Endodermal cell (in vitro differentiated cells): Measurements from ENCODE around the gene EPN2. TPM values are rescaled to one million over a fixed set of nuclear protein-coding genes. Genes with fewer than 3 reads are reported as not detected.

ENCODE experiments used
- DNase-seq: peaks from one replicate; pipeline ENCODE4 v3.0.0-alpha.2; 2017
- H3K27ac ChIP-seq: 2 replicates; pipeline ENCODE4 v1.5.1; 2013; ENCODE audit warnings: mild to moderate bottlenecking, low read depth, low read length, moderate library complexity
- H3K27me3 ChIP-seq: 2 replicates; pipeline ENCODE4 v1.6.1; 2013; ENCODE audit warnings: mild to moderate bottlenecking, low read length, moderate library complexity; ENCODE audit not compliant: insufficient read depth, control insufficient read depth, poor library complexity, severe bottlenecking
- H3K36me3 ChIP-seq: 2 replicates; pipeline ENCODE4 v1.7.0; 2013; ENCODE audit warnings: mild to moderate bottlenecking, low read length, moderate library complexity; ENCODE audit not compliant: control insufficient read depth, insufficient read depth
- H3K4me1 ChIP-seq: one replicate; pipeline ENCODE4 v1.7.0; 2013; ENCODE audit warnings: low read length; ENCODE audit not compliant: control insufficient read depth, insufficient read depth
- H3K4me3 ChIP-seq: 2 replicates; pipeline ENCODE4 v1.5.1; 2013; ENCODE audit warnings: mild to moderate bottlenecking, low read length, moderate library complexity
- H3K9ac ChIP-seq: 2 replicates; pipeline ENCODE4 v1.6.1; 2013; ENCODE audit warnings: mild to moderate bottlenecking, low read length, moderate library complexity; ENCODE audit not compliant: poor library complexity, severe bottlenecking; ENCODE audit errors: extremely low read depth
- H3K9me3 ChIP-seq: 2 replicates; pipeline ENCODE4 v1.6.1; 2013; ENCODE audit warnings: mild to moderate bottlenecking, low read length, moderate library complexity; ENCODE audit not compliant: control insufficient read depth
- H3K27ac Mint-ChIP-seq: 2 replicates; pipeline ENCODE4 v1.8.0; 2020; ENCODE audit warnings: mixed read lengths
- H3K27me3 Mint-ChIP-seq: 2 replicates; pipeline ENCODE4 v1.8.0; 2021; ENCODE audit warnings: mild to moderate bottlenecking, mixed read lengths; ENCODE audit not compliant: insufficient read depth
- H3K36me3 Mint-ChIP-seq: 2 replicates; pipeline ENCODE4 v1.8.0; 2020; ENCODE audit warnings: low read depth, mixed read lengths
- H3K4me1 Mint-ChIP-seq: 2 replicates; pipeline ENCODE4 v1.8.0; 2020; ENCODE audit warnings: mixed read lengths
- H3K4me3 Mint-ChIP-seq: 2 replicates; pipeline ENCODE4 v1.8.0; 2020; ENCODE audit warnings: mild to moderate bottlenecking, moderate library complexity, mixed read lengths
- H3K9me3 Mint-ChIP-seq: 2 replicates; pipeline ENCODE4 v1.8.0; 2020; ENCODE audit warnings: mild to moderate bottlenecking, mixed read lengths
- WGBS, 2 experiments: methylation state at CpG; one replicate each; pipeline versions ENCODE4 v1.1.5 to v1.1.7; 2013; ENCODE audit warnings: missing lambda C conversion rate in 2 of 2, mixed read lengths in 1 of 2; ENCODE audit not compliant: insufficient coverage in 1 of 2, insufficient read length in 1 of 2; 5-methylcytosine and 5-hydroxymethylcytosine counted together
- total RNA-seq, 2 donors: library from RNA; stranded (reverse); fragmentation: NEBNext Ultra II Directional in 1 of 2; extraction: Animal tissue kit (Norgen Biotek cat#: 25700) in 1 of 2; gene quantifications; 2 replicates in 1 of 2; 3 replicates in 1 of 2; pipeline ENCODE4 v1.2.1, GENCODE V29; 2021
- TF ChIP-seq, protein P1 (sequence below): fragments of 200-600 bp; sonication (generic); conservative IDR thresholded peaks from 2 replicates; pipeline ENCODE4 v1.5.0; 2021; ENCODE audit warnings: antibody characterized with exemption, mild to moderate bottlenecking

The EPN2 gene
- total RNA-seq, 2 donors from 2014 or later: 46.0 to 50.9 TPM

DNA sequence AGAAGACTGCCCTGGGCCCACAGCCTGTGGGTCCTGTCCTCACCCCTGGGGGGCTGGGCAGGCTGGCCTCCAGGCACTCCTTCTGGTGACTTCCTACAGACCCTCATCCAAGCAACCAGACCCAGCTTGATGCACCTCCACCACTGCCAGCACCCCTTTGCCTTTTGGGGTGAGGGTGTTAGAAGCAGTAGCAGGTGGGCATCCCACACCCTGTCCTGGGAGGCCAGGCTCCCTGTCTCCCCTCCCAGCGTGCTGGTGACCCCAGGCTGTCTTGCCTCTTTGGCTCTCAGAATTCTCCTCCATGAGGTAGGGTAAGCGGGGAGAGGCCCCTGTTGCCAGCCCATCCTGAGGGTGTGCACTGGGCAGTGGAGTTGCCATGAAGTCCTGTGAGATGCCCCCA, 92.0 kb downstream of the EPN2 start:
- no peak overlapping the region for H3K27ac Mint-ChIP-seq
- H3K27me3 Mint-ChIP-seq: no peaks in the 10 kb centered on the region
- Histone ChIP-seq H3K27me3 (no peaks in the 10 kb centered on the region), H3K36me3 (peaks cover 44% of the 10 kb centered on the region), H3K9ac (no peak overlapping the region), H3K9me3 (peaks cover 15% of the 10 kb centered on the region), H3K4me3 (no peak overlapping the region), H3K4me1 (no peaks in the 10 kb centered on the region), H3K27ac (no peak overlapping the region)
- WGBS, 2 experiments: 96 to 100% methylated on average over 1 to 2 of the region's 2 CpGs
- TF ChIP-seq, protein P1, sequence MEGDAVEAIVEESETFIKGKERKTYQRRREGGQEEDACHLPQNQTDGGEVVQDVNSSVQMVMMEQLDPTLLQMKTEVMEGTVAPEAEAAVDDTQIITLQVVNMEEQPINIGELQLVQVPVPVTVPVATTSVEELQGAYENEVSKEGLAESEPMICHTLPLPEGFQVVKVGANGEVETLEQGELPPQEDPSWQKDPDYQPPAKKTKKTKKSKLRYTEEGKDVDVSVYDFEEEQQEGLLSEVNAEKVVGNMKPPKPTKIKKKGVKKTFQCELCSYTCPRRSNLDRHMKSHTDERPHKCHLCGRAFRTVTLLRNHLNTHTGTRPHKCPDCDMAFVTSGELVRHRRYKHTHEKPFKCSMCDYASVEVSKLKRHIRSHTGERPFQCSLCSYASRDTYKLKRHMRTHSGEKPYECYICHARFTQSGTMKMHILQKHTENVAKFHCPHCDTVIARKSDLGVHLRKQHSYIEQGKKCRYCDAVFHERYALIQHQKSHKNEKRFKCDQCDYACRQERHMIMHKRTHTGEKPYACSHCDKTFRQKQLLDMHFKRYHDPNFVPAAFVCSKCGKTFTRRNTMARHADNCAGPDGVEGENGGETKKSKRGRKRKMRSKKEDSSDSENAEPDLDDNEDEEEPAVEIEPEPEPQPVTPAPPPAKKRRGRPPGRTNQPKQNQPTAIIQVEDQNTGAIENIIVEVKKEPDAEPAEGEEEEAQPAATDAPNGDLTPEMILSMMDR: no peak
- peaks cover 17% of the 10 kb centered on the region for H3K9me3 Mint-ChIP-seq
- H3K4me3 Mint-ChIP-seq: no peak overlapping the region
- peaks cover 45% of the 10 kb centered on the region for H3K36me3 Mint-ChIP-seq
- no peak for DNase-seq
- peaks cover 4% of the 10 kb centered on the region for H3K4me1 Mint-ChIP-seq

DNA sequence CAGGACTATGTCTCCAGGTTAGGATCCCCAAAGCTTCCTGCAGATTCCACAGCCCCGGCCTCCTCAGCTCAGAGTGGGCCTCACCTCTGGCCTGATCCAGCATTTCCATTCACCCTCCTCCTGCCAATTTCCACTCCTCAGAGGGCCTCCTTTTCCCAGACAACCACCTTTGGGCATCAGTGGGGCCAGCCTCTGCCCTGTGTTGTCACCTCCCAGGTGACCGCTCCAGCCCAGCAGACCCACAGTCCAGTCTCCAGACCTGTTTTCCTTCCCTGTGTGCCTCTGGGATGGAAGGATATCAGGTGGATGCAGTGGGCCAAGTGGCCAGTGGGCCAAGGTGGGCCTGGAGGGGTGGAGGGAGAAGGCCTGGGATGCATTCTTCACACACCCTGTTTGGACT, 92.7 kb downstream of the EPN2 start:
- H3K27ac Mint-ChIP-seq: no peak overlapping the region

DNA sequence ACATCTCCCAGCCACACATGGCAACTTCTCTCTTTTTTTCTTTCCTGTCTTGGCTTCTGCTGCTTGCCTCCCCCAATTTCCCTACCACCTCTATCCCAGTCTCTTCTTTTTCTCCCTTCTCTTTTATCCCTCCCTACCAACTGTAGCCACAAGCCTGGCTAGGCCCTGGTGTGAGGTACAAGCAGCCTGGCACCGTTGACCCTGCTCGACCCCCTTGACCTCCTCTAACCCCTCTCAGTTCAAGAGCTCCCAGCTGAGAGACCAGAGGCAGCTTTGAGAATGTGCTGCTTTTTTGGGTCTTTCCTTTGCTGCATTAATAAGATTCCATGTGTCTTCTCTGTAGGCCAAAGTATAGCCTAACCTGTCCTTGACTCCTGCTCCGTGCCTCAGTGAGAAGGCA, 93.1 kb downstream of the EPN2 start:
- TF ChIP-seq, protein P1: no peak
- Histone ChIP-seq H3K4me1 (no peaks in the 10 kb centered on the region), H3K9ac (no peak overlapping the region), H3K36me3 (peaks cover 41% of the 10 kb centered on the region), H3K27ac (peak overlapping the region; percentile 79), H3K4me3 (no peak overlapping the region), H3K27me3 (no peaks in the 10 kb centered on the region), H3K9me3 (peaks cover 8% of the 10 kb centered on the region)
- Mint-ChIP-seq H3K27me3 (no peaks in the 10 kb centered on the region), H3K27ac (peak overlapping the region; percentile 74), H3K4me1 (peaks cover 4% of the 10 kb centered on the region), H3K36me3 (peaks cover 37% of the 10 kb centered on the region), H3K9me3 (peaks cover 11% of the 10 kb centered on the region), H3K4me3 (no peak overlapping the region)
- no peak for DNase-seq
- 79 to 89% methylated on average over 3 of the region's 3 CpGs for WGBS, 2 experiments

More for the DNA sequence above, 92.7 kb downstream of the EPN2 start:
- Histone ChIP-seq H3K27ac (no peak overlapping the region), H3K4me3 (no peak overlapping the region), H3K4me1 (no peaks in the 10 kb centered on the region), H3K36me3 (peaks cover 46% of the 10 kb centered on the region), H3K27me3 (no peaks in the 10 kb centered on the region), H3K9me3 (peaks cover 12% of the 10 kb centered on the region), H3K9ac (no peak overlapping the region)
- no peaks in the 10 kb centered on the region for H3K27me3 Mint-ChIP-seq
- peaks cover 42% of the 10 kb centered on the region for H3K36me3 Mint-ChIP-seq
- no peak for DNase-seq
- peaks cover 15% of the 10 kb centered on the region for H3K9me3 Mint-ChIP-seq
- H3K4me3 Mint-ChIP-seq: no peak overlapping the region
- 100% methylated on average over 2 of the region's 2 CpGs; no CpG with 5 or more reads in 1 of the 2 experiments for WGBS, 2 experiments
- peaks cover 4% of the 10 kb centered on the region for H3K4me1 Mint-ChIP-seq
- TF ChIP-seq, protein P1: no peak
